ENCODE measurements around the gene ANO1. TPM values are rescaled to one million over a fixed set of nuclear protein-coding genes. Genes with fewer than 3 reads are reported as not detected.
A peak's percentile ranks its signal among the peaks of the same experiment; 100 is the strongest.

ANO1 gene
- total and polyA plus RNA-seq, 11 donors: 4.2 to 17.8 (median 9.4) TPM

DNA sequence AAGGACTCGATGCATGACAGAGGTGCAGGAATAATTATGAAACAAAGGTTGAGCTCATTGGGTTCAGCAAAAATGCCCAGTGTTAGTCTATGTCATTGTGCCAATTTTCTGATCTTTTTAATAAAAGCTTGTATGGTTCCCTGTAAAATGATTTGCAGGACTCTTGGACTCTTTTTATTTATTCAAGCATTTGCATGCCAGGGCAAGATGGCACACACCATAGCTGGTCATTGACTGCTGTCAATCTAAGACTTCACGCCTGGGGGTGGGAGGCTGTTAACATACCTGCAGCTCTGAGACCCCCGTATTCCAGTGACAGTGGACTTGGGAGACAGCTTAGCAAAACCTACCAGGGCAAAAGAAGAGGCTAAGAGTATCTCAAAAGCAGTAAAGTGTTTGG lies 32.0 kb upstream of the ANO1 start:
- WGBS, 4 donors: 70 to 84% (median 78%) methylated on average over 3 of the region's 3 CpGs
- TF ChIP-seq, protein P1, sequence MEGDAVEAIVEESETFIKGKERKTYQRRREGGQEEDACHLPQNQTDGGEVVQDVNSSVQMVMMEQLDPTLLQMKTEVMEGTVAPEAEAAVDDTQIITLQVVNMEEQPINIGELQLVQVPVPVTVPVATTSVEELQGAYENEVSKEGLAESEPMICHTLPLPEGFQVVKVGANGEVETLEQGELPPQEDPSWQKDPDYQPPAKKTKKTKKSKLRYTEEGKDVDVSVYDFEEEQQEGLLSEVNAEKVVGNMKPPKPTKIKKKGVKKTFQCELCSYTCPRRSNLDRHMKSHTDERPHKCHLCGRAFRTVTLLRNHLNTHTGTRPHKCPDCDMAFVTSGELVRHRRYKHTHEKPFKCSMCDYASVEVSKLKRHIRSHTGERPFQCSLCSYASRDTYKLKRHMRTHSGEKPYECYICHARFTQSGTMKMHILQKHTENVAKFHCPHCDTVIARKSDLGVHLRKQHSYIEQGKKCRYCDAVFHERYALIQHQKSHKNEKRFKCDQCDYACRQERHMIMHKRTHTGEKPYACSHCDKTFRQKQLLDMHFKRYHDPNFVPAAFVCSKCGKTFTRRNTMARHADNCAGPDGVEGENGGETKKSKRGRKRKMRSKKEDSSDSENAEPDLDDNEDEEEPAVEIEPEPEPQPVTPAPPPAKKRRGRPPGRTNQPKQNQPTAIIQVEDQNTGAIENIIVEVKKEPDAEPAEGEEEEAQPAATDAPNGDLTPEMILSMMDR (IDR thresholded peaks at IDR 0.05): no peak
- TF ChIP-seq POLR2A (IDR thresholded peaks at IDR 0.05): no peak
- Histone ChIP-seq H3K36me3 (no peaks in the 10 kb centered on the region), H3K27ac (no peak overlapping the region), H3K4me1 (no peaks in the 10 kb centered on the region), H3K27me3 (peaks cover 0 to 6% (median 0%) of the 10 kb centered on the region in 9 donors), H3K4me3 (no peak overlapping the region), H3K9me3 (peaks cover 0 to 32% (median 21%) of the 10 kb centered on the region in 12 donors)
- intact Hi-C loops (cut with DNase I): no loop called here
- DNase-seq (no peak), ATAC-seq (no peak)

DNA sequence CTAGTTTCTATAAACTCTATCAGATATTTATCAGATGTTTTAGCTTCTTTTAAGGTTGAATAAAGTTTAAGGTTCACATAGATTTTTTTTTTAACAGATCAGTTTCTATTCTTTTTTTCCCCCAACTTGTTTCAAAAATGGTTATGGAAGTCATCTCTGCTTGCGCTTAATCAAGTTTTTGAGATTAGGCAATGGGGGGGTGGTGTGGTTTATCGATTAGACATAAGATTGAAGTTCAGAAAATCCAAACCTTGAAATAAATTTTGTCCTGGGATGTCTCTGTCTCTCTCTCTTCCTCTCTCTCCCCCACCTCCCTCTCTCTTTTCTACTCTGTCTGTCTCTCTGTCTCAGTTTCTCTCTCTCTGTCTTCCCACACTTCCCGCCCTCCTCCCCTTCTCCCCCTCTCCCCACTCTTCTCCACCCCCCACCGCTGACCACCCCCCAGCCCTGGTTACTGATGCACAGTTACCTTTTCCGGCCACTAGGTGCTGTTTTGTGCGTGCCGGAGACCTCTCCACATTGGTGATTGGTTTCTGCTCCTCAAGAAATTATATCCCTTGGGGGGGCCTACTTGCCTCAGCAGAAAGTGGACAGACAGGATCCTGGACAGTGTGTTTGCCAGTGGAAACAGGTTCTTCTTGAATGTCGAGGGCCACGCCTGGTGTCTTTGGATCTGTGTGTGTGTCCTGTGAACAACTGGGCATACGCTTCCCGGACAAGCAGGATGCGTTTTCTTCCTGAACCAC lies 29.7 kb upstream of the ANO1 start:
- no peak for ATAC-seq
- Histone ChIP-seq H3K4me1 (no peaks in the 10 kb centered on the region), H3K36me3 (no peaks in the 10 kb centered on the region), H3K9me3 (peaks cover 0 to 28% (median 10%) of the 10 kb centered on the region in 12 donors), H3K27ac (no peak overlapping the region), H3K27me3 (peaks cover 0 to 6% (median 0%) of the 10 kb centered on the region in 9 donors), H3K4me3 (no peak overlapping the region)
- intact Hi-C loops (cut with DNase I): no loop called here
- TF ChIP-seq POLR2A (IDR thresholded peaks at IDR 0.05): no peak
- TF ChIP-seq, protein P1 (IDR thresholded peaks at IDR 0.05): peak in 4 of 12 donors; percentile 13 to 29 (median 16)
- 43 to 48% (median 45%) methylated on average over 11 to 12 of the region's 12 CpGs for WGBS, 4 donors
- DNase-seq: no peak

DNA sequence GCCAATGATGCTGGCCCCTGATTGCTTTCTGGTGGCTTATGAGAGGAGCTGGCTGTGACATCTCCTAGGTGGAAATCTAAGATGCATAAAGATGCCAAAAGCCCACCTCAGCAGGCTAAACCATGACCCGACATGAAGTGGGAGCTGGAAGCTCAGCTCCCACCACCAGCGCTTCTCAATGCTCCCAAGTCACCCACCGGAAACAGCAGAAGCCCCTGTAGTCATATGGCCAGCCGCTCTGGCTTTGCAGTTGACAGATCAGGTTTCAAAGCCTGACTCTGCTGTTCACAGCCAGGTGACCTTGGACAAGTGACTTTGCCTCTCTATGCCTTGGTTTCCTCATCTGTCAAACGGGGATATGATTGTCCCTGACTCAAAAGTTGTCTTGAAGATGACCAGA lies 29.1 kb upstream of the ANO1 start:
- no peaks in the 10 kb centered on the region for H3K36me3 ChIP-seq
- TF ChIP-seq, protein P1 (IDR thresholded peaks at IDR 0.05): no peak
- no peaks in the 10 kb centered on the region for H3K4me1 ChIP-seq
- H3K27me3 ChIP-seq: peaks cover 0 to 6% (median 0%) of the 10 kb centered on the region in 9 donors
- no peak overlapping the region for H3K4me3 ChIP-seq
- intact Hi-C loops (cut with DNase I): no loop called here
- DNase-seq (no peak), ATAC-seq (no peak)
- H3K27ac ChIP-seq: no peak overlapping the region
- 71 to 86% (median 80%) methylated on average over 4 to 5 of the region's 5 CpGs for WGBS, 4 donors
- H3K9me3 ChIP-seq: peaks cover 0 to 23% (median 4%) of the 10 kb centered on the region in 12 donors

DNA sequence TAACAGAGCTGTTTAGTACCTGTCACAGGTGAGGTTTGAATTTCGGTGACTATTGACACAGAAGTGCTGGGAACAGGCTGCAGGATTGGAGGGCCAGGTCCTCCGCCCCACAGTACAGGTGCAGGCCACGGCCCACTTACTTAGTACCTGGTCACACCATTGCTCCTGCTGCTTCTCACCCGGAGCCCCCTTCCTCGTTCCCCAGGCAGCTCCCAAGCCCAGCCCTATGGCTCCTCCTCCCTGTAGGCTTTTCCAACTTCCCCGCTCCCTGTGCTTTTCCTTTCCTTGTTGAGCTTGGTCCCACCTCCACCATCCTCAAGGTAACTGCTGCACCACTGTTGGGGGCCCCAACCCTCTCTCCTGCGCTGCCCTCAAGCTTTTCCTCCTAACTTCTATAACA lies 27.9 kb upstream of the ANO1 start:
- intact Hi-C loops (cut with DNase I): no loop called here
- no peak for ATAC-seq
- WGBS, 4 donors: 71 to 77% (median 75%) methylated on average over 6 to 7 of the region's 7 CpGs

More for the DNA sequence above, 27.9 kb upstream of the ANO1 start:
- TF ChIP-seq POLR2A (IDR thresholded peaks at IDR 0.05): no peak
- TF ChIP-seq, protein P1 (IDR thresholded peaks at IDR 0.05): no peak
- Histone ChIP-seq H3K4me1 (no peaks in the 10 kb centered on the region), H3K27ac (no peak overlapping the region), H3K9me3 (peaks cover 0 to 21% (median 0%) of the 10 kb centered on the region in 12 donors), H3K27me3 (peaks cover 0 to 6% (median 0%) of the 10 kb centered on the region in 9 donors), H3K36me3 (no peaks in the 10 kb centered on the region), H3K4me3 (no peak overlapping the region)
- no peak for DNase-seq
